Panc1 (cell line): ENCODE results near the gene CAMKK1. TPM values are rescaled to one million over a fixed set of nuclear protein-coding genes. Genes with fewer than 3 reads are reported as not detected.
A peak's percentile ranks its signal among the peaks of the same experiment; 100 is the strongest.

Experiments
- ATAC-seq: fragments of 200-7000 bp; cut with Tn5 transposase; 2 replicates; pipeline ENCODE4 v1.9.1; 2020; ENCODE audit warnings: mild to moderate bottlenecking, moderate library complexity
- BruUV-seq: library from RNA; stranded (reverse); fragments of 400-500 nt; replicated peaks from 2 replicates; lab custom pipeline; 2021; lab: Mats Ljungman, UMichigan
- CTCF ChIA-PET: fragments of 300-600 bp; sonication (Branson Sonifier 250); formaldehyde crosslinking; loops from one replicate; lab custom pipeline; 2022; ENCODE audit warnings: antibody characterized with exemption; lab: Charles Lee
- POLR2A ChIA-PET: fragments of 300-600 bp; sonication (Branson Sonifier 250); formaldehyde crosslinking; loops from one replicate; lab custom pipeline; 2022; ENCODE audit warnings: antibody characterized with exemption; lab: Charles Lee
- DNase-seq: peaks from one replicate; pipeline ENCODE4 v3.0.0-alpha.2; 2010; ENCODE audit warnings: low read depth, low spot score
- H3K27ac ChIP-seq: 2 replicates; pipeline ENCODE4 v1.5.1; 2011; ENCODE audit warnings: mild to moderate bottlenecking, low read length, inconsistent platforms
- H3K27me3 ChIP-seq: fragments of 200-500 bp; sonication (Bioruptor generic); 2 replicates; pipeline ENCODE4 v1.6.0; 2014; ENCODE audit warnings: low read length, inconsistent platforms; ENCODE audit not compliant: control insufficient read depth, insufficient read depth
- H3K36me3 ChIP-seq: fragments of 200-500 bp; sonication (Bioruptor generic); 2 replicates; pipeline ENCODE4 v1.5.1; 2014; ENCODE audit warnings: inconsistent platforms, mild to moderate bottlenecking, low read length, moderate library complexity; ENCODE audit not compliant: control insufficient read depth, insufficient read depth
- H3K4me1 ChIP-seq: 2 replicates; pipeline ENCODE4 v1.5.1; 2011; ENCODE audit warnings: inconsistent platforms, mild to moderate bottlenecking, low read length, moderate library complexity; ENCODE audit not compliant: control insufficient read depth, insufficient read depth
- H3K4me3 ChIP-seq, 2 experiments: 2 replicates each; pipeline ENCODE4 v1.5.1; 2011 to 2012; ENCODE audit warnings: low read depth in 2 of 2, low read length in 2 of 2, mild to moderate bottlenecking in 2 of 2, inconsistent platforms in 1 of 2, moderate library complexity in 1 of 2
- H3K9me3 ChIP-seq: fragments of 200-500 bp; sonication (Bioruptor generic); 2 replicates; pipeline ENCODE4 v1.5.1; 2014; ENCODE audit warnings: low read depth, mild to moderate bottlenecking, inconsistent platforms, low read length, moderate library complexity; ENCODE audit not compliant: control insufficient read depth, insufficient read depth
- POLR2AphosphoS5 ChIP-seq: IDR thresholded peaks from 2 replicates; pipeline ENCODE4 v1.6.1; 2012; ENCODE audit warnings: mild to moderate bottlenecking, low read depth, low read length, moderate library complexity
- SIN3A ChIP-seq: IDR thresholded peaks from 2 replicates; pipeline ENCODE4 v1.6.1; 2012; ENCODE audit warnings: low read depth, mild to moderate bottlenecking, low read length, moderate library complexity, borderline replicate concordance; ENCODE audit not compliant: insufficient read depth
- TCF7L2 ChIP-seq: IDR thresholded peaks from 2 replicates; pipeline ENCODE4 v1.6.1; 2011; ENCODE audit warnings: mild to moderate bottlenecking, low read depth, low read length, inconsistent platforms
- in situ Hi-C: cut with HindIII; loops from 2 replicates; pipeline ENCODE4 v1.10.0; 2016; ENCODE audit warnings: low sequenced_read_pairs, low pct_unique_long_range_greater_than_20kb
- intact Hi-C: fragments of 100-400 bp; cut with micrococcal nuclease; formaldehyde crosslinking; loops from one replicate; pipeline ENCODE4 v1.10.0; 2022; ENCODE audit not compliant: unreplicated experiment
- total RNA-seq: library from RNA; stranded (reverse); gene quantifications from one replicate; pipeline ENCODE4 v1.2.1, GENCODE V29; 2021; ENCODE audit not compliant: unreplicated experiment
- TF ChIP-seq, protein P1 (sequence below), 2 experiments: IDR thresholded peaks; 2 replicates each; pipeline ENCODE4 v1.6.1; 2011 to 2012; ENCODE audit warnings: low read depth in 2 of 2, control low read depth in 1 of 2, low read length in 1 of 2, mild to moderate bottlenecking in 1 of 2, moderate library complexity in 1 of 2; ENCODE audit not compliant: insufficient read depth in 1 of 2
- TF ChIP-seq, protein P2 (sequence below): fragments of 450-650 bp; IDR thresholded peaks from 2 replicates; pipeline ENCODE4 v1.5.1; 2017; ENCODE audit warnings: mild to moderate bottlenecking

CAMKK1 gene
- total RNA-seq, 1 experiment from 2014 or later, result 6.7 TPM

DNA sequence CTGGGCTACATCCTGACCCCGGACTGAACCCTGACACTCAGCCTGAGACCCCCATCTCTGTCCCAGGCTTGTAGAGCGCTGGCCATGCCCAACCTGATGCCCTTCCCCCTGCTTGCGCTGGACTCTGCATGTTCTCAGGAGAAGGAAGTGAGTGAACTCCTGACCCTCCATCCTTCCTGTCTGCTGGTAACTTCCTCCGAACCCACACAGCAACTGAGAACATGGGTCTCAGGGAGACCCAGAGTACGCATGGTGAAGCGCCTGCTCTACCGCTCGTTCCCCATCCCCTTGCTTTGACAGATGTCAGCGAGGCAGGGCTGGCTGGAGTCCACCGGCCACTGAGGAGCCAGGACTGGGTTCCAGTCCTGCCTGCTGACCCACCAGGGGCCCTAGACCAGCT is 6.1 kb downstream of the CAMKK1 start:
- no peak overlapping the region for H3K27ac ChIP-seq
- ATAC-seq (no peak), DNase-seq (no peak)
- CTCF ChIA-PET, result no interaction called here
- H3K36me3 ChIP-seq, result no peaks in the 10 kb centered on the region
- no peaks in the 10 kb centered on the region for H3K9me3 ChIP-seq
- intact Hi-C loops, result no loop called here
- no peak overlapping the region for H3K4me3 ChIP-seq
- in situ Hi-C loops, result no loop called here
- no TSS peak for BruUV-seq
- no peak for TF ChIP-seq TCF7L2
- no peak for TF ChIP-seq SIN3A
- TF ChIP-seq, protein P1, sequence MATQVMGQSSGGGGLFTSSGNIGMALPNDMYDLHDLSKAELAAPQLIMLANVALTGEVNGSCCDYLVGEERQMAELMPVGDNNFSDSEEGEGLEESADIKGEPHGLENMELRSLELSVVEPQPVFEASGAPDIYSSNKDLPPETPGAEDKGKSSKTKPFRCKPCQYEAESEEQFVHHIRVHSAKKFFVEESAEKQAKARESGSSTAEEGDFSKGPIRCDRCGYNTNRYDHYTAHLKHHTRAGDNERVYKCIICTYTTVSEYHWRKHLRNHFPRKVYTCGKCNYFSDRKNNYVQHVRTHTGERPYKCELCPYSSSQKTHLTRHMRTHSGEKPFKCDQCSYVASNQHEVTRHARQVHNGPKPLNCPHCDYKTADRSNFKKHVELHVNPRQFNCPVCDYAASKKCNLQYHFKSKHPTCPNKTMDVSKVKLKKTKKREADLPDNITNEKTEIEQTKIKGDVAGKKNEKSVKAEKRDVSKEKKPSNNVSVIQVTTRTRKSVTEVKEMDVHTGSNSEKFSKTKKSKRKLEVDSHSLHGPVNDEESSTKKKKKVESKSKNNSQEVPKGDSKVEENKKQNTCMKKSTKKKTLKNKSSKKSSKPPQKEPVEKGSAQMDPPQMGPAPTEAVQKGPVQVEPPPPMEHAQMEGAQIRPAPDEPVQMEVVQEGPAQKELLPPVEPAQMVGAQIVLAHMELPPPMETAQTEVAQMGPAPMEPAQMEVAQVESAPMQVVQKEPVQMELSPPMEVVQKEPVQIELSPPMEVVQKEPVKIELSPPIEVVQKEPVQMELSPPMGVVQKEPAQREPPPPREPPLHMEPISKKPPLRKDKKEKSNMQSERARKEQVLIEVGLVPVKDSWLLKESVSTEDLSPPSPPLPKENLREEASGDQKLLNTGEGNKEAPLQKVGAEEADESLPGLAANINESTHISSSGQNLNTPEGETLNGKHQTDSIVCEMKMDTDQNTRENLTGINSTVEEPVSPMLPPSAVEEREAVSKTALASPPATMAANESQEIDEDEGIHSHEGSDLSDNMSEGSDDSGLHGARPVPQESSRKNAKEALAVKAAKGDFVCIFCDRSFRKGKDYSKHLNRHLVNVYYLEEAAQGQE (IDR thresholded peaks at IDR 0.05; ENCODE audit: insufficient read depth in 1 of 2, low read depth in 2 of 2, low read length in 1 of 2), result no peak
- TF ChIP-seq POLR2AphosphoS5, result no peak
- TF ChIP-seq, protein P2, sequence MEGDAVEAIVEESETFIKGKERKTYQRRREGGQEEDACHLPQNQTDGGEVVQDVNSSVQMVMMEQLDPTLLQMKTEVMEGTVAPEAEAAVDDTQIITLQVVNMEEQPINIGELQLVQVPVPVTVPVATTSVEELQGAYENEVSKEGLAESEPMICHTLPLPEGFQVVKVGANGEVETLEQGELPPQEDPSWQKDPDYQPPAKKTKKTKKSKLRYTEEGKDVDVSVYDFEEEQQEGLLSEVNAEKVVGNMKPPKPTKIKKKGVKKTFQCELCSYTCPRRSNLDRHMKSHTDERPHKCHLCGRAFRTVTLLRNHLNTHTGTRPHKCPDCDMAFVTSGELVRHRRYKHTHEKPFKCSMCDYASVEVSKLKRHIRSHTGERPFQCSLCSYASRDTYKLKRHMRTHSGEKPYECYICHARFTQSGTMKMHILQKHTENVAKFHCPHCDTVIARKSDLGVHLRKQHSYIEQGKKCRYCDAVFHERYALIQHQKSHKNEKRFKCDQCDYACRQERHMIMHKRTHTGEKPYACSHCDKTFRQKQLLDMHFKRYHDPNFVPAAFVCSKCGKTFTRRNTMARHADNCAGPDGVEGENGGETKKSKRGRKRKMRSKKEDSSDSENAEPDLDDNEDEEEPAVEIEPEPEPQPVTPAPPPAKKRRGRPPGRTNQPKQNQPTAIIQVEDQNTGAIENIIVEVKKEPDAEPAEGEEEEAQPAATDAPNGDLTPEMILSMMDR, result no peak
- H3K27me3 ChIP-seq, result no peaks in the 10 kb centered on the region
- POLR2A ChIA-PET, result no interaction called here
- peaks cover 53% of the 10 kb centered on the region for H3K4me1 ChIP-seq

DNA sequence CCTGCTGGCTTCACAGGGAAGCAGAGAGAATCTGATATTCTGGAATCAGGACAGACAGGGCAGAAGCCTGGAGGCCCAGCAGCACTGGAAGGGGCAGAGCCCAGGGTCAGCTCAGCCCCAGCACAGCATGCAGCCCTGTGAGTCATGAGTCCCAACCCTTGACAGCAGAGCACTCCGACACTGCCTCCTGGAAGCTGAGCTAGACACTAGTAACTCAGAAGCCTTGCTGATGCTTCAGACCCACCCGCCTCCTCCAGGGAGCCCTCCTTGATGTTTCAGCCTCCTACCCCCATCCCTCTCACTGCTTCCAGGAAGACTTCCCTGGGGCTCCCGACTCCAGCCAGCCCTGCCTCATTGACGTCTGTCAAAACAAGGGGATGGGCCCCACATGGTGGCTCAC is 6.9 kb downstream of the CAMKK1 start:
- ChIA-PET CTCF (no interaction called here), POLR2A (no interaction called here)
- Histone ChIP-seq H3K4me3 (no peak overlapping the region), H3K9me3 (no peaks in the 10 kb centered on the region), H3K27me3 (no peaks in the 10 kb centered on the region), H3K27ac (0 out of 2 replicates have a peak overlapping the region, but pooled peaks have one; percentile 12), H3K36me3 (no peaks in the 10 kb centered on the region), H3K4me1 (peaks cover 45% of the 10 kb centered on the region)
- ATAC-seq (peak; percentile 57), DNase-seq (no peak)
- intact Hi-C loops, result no loop called here
- in situ Hi-C loops, result no loop called here
- BruUV-seq, result no TSS peak
- TF ChIP-seq TCF7L2, result no peak
- TF ChIP-seq, protein P1 (IDR thresholded peaks at IDR 0.05; ENCODE audit: insufficient read depth in 1 of 2, low read depth in 2 of 2, low read length in 1 of 2), result no peak
- TF ChIP-seq POLR2AphosphoS5, result no peak
- no peak for TF ChIP-seq SIN3A
- TF ChIP-seq, protein P2, result no peak
